Islet precursor cell (in vitro differentiated cells): Measurements from ENCODE around the gene WRAP53.
"Not testable (repeated sequence)": the region's sequence is repeated elsewhere in the genome, so short reads cannot be mapped to it uniquely, and the experiment has no call there.

ENCODE experiments used
- DNase-seq: peaks from one replicate; pipeline ENCODE4 v3.0.0-alpha.2; 2018

The WRAP53 gene

DNA sequence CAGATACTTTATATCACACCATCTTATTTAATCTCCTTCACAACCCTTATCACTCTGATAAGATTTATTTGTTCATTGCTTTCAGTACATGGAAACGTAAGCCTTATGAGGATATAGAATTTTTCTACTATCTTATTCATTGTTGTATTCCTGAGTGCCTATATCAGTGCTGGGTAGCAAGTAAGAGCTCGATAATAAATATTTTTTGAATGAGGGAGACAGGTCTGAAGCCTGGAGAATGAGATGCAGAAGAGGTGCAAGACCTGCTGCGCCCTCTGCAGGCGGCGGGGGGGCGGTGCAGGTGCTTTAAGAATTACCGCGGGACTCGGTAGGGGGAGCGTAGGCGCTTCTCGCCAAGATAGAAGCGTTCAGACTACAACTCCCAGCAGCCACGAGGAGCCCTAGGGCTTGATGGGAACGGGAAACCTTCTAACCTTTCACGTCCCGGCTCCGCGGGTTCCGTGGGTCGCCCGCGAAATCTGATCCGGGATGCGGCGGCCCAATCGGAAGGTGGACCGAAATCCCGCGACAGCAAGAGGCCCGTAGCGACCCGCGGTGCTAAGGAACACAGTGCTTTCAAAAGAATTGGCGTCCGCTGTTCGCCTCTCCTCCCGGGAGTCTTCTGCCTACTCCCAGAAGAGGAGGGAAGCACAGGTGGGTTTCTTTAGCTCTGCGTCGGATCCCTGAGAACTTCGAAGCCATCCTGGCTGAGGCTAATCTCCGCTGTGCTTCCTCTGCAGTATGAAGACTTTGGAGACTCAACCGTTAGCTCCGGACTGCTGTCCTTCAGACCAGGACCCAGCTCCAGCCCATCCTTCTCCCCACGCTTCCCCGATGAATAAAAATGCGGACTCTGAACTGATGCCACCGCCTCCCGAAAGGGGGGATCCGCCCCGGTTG is at the start of gene WRAP53:
Gene WRAP53 (plus strand): TSS at position 570 of the 900 bp plus-strand sequence. CDS start 172 bp downstream, at position 742.
- DNase-seq: peak; percentile 100

DNA sequence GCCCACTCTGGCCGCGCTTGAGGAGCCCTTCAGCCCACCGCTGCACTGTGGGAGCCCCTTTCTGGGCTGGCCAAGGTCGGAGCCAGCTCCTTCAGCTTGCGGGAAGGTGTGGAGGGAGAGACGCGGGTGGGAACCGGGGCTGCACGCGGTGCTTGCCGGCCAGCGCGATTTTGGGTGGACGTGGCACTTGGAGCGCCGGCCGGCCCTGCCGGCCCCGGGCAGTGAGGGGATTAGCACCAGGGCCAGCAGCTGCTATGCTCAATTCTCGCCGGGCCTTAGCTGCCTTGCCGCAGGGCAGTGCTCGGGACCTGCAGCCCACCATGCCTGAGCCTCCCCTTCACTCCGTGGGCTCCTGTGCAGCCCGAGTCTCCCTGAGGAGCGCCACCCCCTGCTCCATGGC is 47.5 kb upstream of the WRAP53 start:
- DNase-seq: no peak

DNA sequence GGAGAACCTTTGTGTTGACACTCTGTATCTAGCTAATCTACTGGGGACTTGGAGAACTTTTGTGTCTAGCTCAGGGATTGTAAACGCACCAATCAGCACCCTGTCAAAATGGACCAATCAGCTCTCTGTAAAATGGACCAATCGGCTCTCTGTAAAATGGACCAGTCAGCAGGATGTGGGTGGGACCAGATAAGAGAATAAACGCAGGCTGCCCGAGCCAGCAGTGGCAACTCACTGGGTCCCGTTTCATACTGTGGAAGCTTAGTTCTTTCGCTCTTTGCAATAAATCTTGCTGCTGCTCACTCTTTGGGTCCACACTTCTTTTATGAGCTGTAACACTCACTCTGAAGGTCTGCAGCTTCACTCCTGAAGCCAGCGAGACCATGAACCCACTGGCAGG is 46.6 kb upstream of the WRAP53 start:
- DNase-seq: not testable (repeated sequence)

DNA sequence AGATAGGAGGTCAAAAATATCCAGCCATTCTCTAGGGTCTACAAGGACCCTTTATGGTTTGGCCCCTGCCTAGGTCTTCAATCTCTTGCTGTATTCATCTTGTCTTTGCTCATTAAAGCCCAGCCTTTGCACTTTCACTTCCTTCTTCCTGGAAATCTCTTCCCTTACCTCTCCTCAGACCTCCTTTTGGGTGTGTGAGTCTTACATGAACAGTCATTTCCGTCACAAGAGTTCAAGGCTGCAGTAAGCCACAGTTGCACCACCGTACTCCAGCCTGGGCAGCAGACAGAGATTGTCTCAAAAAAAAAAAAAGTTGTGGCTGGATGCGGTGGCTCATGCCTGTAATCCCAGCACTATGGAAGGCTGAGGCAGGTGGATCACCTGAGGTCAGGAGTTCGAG is 43.5 kb upstream of the WRAP53 start:
- no peak for DNase-seq

GRCh38 chr17:7646457-7646856 is 41.8 kb upstream of the WRAP53 start:
- no peak for DNase-seq

DNA sequence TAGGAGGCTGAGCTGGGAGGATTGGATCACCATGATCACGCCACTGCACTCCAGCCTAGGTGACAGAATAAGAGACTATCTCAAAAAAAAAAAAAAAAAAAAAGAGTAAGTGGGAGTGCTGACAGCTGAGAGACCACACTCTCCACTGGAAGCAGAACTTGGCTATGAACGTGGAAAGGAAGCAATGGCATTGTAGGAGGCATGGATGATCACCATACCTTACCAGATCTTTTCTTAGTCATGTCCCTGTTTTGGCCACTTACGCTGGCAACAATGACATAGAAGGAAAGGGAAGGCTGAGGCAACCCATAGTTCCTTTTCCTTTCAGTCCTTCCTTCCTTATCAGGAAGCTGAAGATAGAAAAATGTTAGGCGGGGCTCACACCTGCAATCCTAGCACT is 41.3 kb upstream of the WRAP53 start:
- no peak for DNase-seq

DNA sequence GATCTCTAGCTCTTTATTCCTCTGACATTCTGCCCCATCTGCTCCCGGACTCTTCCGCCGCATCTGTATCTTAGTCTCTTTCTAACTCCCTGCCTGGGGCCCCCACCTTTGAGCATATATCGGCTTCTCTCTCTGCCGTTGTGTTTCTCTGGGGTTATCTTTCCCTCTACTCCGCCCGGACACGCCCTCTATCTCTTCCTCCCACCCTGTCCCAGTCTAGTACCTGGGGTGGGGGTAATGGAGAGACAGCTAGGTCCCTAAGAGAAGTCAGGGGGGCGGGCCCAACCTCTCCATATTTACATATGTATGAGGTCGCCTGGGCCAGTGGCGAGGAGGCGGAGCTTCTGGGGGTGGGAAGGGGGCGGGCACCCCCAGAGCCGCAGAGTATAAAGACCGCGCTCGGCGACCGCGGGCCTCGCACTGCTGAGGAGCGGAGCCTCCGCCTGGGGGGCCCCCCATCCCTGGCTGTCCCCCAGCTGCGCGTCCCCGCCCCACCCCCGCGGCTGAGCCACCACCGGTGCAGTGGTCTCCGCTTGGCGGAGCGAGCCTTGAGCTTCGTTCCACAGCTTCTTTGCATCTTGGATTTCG is 37.7 kb upstream of the WRAP53 start, which contains the start of gene ATP1B2:
Gene ATP1B2 (plus strand): TSS at position 418 of the 588 bp plus-strand sequence. CDS start 593 bp downstream, outside the sequence.
- peak; percentile 94 for DNase-seq

- no peak for DNase-seq
Measured at GRCh38 chr17:7651097-7651664, 37.1 kb upstream of the WRAP53 start.

DNA sequence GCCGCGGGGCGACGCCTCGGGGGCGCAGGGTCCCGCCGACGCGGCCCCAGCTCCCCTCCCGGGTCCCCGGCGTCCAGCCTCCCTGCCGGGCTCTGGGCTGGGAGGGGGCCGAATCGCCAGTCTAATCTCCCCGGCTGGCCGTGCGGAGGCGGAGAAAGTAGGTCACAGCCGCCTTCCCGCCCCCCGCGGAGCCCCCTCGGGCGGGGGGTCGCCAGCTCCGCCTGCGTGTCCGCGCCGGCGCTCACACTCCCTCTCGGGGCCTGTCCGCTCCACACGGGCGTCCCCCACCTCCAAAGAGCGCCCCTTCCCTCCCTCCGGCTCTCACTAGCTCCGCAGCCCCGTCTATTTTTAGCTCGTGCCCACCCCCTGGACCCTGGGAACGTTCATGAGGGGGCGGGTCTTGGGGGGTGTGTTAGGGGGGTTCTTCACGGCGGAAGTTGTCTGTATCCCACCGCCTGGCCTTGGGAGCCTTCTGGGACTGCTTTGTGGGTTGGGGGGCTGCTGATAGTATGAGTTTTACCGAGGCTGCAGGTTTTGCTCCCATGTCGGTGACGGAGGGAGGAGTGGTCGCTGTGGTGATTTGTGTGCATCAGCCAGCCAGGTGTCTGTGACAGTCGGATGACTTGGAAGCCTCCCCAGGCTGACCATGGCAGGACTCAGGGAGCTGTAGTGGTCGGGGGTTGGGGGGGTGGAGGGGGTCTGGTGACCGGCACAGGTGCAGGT is 36.5 kb upstream of the WRAP53 start:
- DNase-seq: no peak

GRCh38 chr17:7652388-7653356 is 35.6 kb upstream of the WRAP53 start:
- no peak for DNase-seq

- DNase-seq: no peak
Measured at GRCh38 chr17:7654832-7655540, 33.3 kb upstream of the WRAP53 start.

GRCh38 chr17:7655541-7655840 is 32.8 kb upstream of the WRAP53 start:
- no peak for DNase-seq

DNA sequence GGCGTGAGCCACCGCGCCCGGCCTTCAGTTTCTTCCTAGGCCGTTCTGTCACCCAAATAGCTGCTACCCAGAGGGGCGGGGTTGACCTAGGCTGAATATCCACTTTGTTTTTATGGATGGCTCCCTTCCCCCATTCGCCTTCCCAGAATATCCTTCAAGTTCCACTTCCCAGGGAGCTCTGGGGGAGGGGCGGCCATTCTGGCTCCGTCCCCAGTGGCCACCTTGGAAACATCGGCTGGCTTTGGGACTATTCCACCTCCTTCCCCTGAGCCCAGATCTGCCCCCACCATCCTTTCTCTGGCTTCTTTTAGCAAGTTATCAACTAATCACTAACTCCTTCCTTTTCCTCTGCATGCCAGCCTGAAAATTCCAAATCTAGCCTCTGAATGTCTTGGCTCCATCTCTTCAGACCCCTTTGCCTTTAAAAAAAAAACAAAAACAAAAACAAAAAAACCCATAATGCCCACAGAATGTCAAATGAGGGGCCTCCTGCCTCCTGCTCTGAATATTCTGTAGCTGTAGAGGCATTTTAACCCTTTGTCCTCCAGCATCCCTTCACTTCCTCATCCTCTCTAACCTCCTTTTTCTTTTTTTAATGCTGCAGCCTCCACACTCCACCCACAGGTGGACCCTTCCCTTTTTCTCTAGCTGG is 31.2 kb upstream of the WRAP53 start:
- DNase-seq: peak; percentile 91

GRCh38 chr17:7667656-7668406 is 20.4 kb upstream of the WRAP53 start:
- DNase-seq: no peak

GRCh38 chr17:7668482-7668881 is 19.8 kb upstream of the WRAP53 start:
- no peak for DNase-seq

- DNase-seq: no peak
Measured at GRCh38 chr17:7673239-7673638, 15.0 kb upstream of the WRAP53 start.

GRCh38 chr17:7674934-7675333 is 13.3 kb upstream of the WRAP53 start:
- no peak for DNase-seq

- no peak for DNase-seq
Measured at GRCh38 chr17:7676533-7676932, 11.7 kb upstream of the WRAP53 start.

DNA sequence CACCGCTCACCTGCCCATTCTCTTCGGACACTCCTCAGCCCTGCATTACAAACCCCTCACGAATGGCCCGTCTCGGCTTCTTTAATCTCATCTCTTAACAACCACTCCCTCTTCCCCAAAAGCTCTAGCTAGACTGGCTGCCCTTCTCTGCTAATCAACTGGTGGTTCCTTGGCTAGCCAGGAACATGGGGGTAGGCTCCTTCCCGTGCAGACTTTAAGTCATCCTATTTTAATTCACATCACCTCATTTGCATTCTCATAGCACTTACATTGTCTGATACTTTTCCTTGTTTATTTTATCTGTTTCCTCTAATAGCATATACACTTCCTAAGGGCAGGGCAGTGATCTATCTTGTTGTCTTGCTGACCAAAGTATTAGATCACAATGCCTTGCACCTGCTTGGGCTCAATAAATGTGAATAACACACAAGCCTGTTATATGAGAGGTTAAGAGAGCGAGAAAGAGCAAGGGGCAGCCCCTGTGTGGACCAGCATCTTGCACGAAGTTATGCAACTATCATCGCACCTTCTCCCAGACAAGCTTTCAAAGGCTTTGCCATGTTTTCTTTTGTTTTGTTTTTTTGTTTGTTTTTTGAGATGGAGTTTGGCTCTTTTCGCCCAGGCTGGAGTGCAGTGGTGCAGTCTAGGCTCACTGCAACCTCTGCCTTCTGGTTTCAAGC is 10.7 kb upstream of the WRAP53 start:
- no peak for DNase-seq
